Right atrium auricular region (tissue), 2 donors: ENCODE measurements around the gene MOB2. TPM values are rescaled to one million over a fixed set of nuclear protein-coding genes. Genes with fewer than 3 reads are reported as not detected.

Experiments used
- DNase-seq: peaks from one replicate; pipeline ENCODE4 v3.0.0-alpha.2; 2019; ENCODE audit warnings: low spot score
- H3K27ac ChIP-seq, 2 donors: fragments of 200-600 bp; sonication (generic); 1 replicate in 1 of 2; 2 replicates in 1 of 2; pipeline ENCODE4 v1.5.1; 2016 to 2019
- H3K27me3 ChIP-seq, 2 donors: fragments of 200-600 bp; sonication (generic); one replicate each; pipeline versions ENCODE4 v1.5.1 to v1.6.0; 2017 to 2019
- H3K36me3 ChIP-seq: fragments of 200-600 bp; sonication (generic); one replicate; pipeline ENCODE4 v1.5.1; 2016
- H3K4me1 ChIP-seq, 2 donors: fragments of 200-600 bp; sonication (generic); one replicate each; pipeline versions ENCODE4 v1.5.1 to v1.6.0; 2017 to 2019
- H3K4me3 ChIP-seq, 2 donors: fragments of 200-600 bp; sonication (generic); 1 replicate in 1 of 2; 2 replicates in 1 of 2; pipeline ENCODE4 v1.5.1; 2017 to 2019; ENCODE audit warnings: mild to moderate bottlenecking in 1 of 2, moderate library complexity in 1 of 2
- H3K9me3 ChIP-seq, 2 donors: fragments of 200-600 bp; sonication (generic); one replicate each; pipeline ENCODE4 v1.5.1; 2019
- CTCF ChIP-seq, 2 donors: fragments of 200-600 bp; sonication (generic); IDR thresholded peaks; one replicate each; pipeline ENCODE4 v1.5.1; 2019; ENCODE audit warnings: antibody characterized with exemption in 2 of 2
- total RNA-seq, 2 donors: library from RNA; depleted of rRNA; stranded (reverse); fragments of >200 nt; gene quantifications; one replicate each; pipeline ENCODE4 v1.1.0, GENCODE V29; 2016

Gene MOB2
- total RNA-seq, 2 donors from 2014 or later = 22.0 to 27.9 TPM

GRCh38 chr11:1446623-1447022, 40.0 kb downstream of the MOB2 start:
- no peaks in the 10 kb centered on the region for H3K4me1 ChIP-seq
- H3K36me3 ChIP-seq = no peaks in the 10 kb centered on the region
- H3K27me3 ChIP-seq = no peaks in the 10 kb centered on the region
- no peak for TF ChIP-seq CTCF (IDR thresholded peaks at IDR 0.05)
- H3K4me3 ChIP-seq = no peak overlapping the region
- DNase-seq = no peak
- no peak overlapping the region for H3K27ac ChIP-seq
- H3K9me3 ChIP-seq = no peaks in the 10 kb centered on the region

- H3K27me3 ChIP-seq = no peaks in the 10 kb centered on the region
- no peaks in the 10 kb centered on the region for H3K9me3 ChIP-seq
- DNase-seq = no peak
- no peaks in the 10 kb centered on the region for H3K36me3 ChIP-seq
- H3K4me1 ChIP-seq = no peaks in the 10 kb centered on the region
- TF ChIP-seq CTCF (IDR thresholded peaks at IDR 0.05) = no peak
- H3K27ac ChIP-seq = no peak overlapping the region
- H3K4me3 ChIP-seq = no peak overlapping the region
These were observed 40.7 kb downstream of the MOB2 start for GRCh38 chr11:1445741-1446445.

- no peak for DNase-seq
- H3K36me3 ChIP-seq = no peaks in the 10 kb centered on the region
- no peaks in the 10 kb centered on the region for H3K9me3 ChIP-seq
- H3K4me1 ChIP-seq = no peaks in the 10 kb centered on the region
- H3K27me3 ChIP-seq = no peaks in the 10 kb centered on the region
- no peak overlapping the region for H3K4me3 ChIP-seq
- TF ChIP-seq CTCF (IDR thresholded peaks at IDR 0.05) = no peak
- H3K27ac ChIP-seq = no peak overlapping the region
These were observed 41.7 kb downstream of the MOB2 start for GRCh38 chr11:1444823-1445422.

- no peak for DNase-seq
- Histone ChIP-seq H3K9me3 (no peaks in the 10 kb centered on the region), H3K4me1 (peaks cover 0 to 2% of the 10 kb centered on the region in 2 donors), H3K27me3 (no peaks in the 10 kb centered on the region), H3K36me3 (no peaks in the 10 kb centered on the region), H3K27ac (no peak overlapping the region), H3K4me3 (no peak overlapping the region)
- TF ChIP-seq CTCF (IDR thresholded peaks at IDR 0.05) = no peak
These were observed 42.3 kb downstream of the MOB2 start for GRCh38 chr11:1444321-1444720.

- Histone ChIP-seq H3K9me3 (no peaks in the 10 kb centered on the region), H3K4me3 (no peak overlapping the region), H3K27me3 (no peaks in the 10 kb centered on the region), H3K27ac (no peak overlapping the region), H3K4me1 (peaks cover 0 to 8% of the 10 kb centered on the region in 2 donors), H3K36me3 (no peaks in the 10 kb centered on the region)
- TF ChIP-seq CTCF (IDR thresholded peaks at IDR 0.05) = no peak
- DNase-seq = no peak
These were observed 42.8 kb downstream of the MOB2 start for GRCh38 chr11:1443737-1444136.
